Measurements from ENCODE around the gene NF2.
A peak's percentile ranks its signal among the peaks of the same experiment; 100 is the strongest.
"Not testable (repeated sequence)": the region's sequence is repeated elsewhere in the genome, so short reads cannot be mapped to it uniquely, and the experiment has no call there.

Gene NF2

DNA sequence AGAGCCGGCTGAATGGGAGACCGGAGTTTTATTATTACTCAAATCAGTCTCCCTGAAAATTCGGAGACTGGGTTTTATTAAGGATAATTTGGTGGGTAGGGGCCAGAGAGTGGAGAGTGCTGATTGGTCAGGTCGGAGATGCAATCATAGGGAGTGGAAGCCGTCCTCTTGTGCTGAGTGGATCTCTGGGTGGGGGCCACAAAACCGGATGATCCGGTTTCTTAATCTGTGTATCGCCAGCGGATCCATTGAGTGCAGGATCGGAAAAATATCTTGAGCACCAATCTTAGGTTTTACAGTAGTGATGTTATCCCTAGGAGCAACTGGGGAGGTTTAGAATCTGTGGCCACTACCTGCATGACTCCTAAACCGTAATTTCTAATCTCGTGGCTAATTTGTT is 21.6 kb upstream of the NF2 start:
- TF ChIP-seq EZH2phosphoT487 (conservative IDR thresholded peaks at IDR 0.05; ENCODE audit: low read length) (no peak), CTCF (IDR thresholded peaks at IDR 0.05; ENCODE audit: insufficient read depth, low read length, poor library complexity, severe bottlenecking) (no peak)
- Histone ChIP-seq H4K20me1 (ENCODE audit: low read depth, low read length) (no peaks in the 10 kb centered on the region), H3K27me3 (ENCODE audit: low read length) (no peaks in the 10 kb centered on the region), H3K79me2 (ENCODE audit: insufficient read depth, low read length) (no peaks in the 10 kb centered on the region), H3K9me2 (replicated peaks; ENCODE audit: insufficient read depth, low read length) (no peaks in the 10 kb centered on the region), H3K27ac (ENCODE audit: low read depth, low read length) (no peak overlapping the region), H3F3A (ENCODE audit: insufficient read depth) (no peaks in the 10 kb centered on the region), H3K9me3 (ENCODE audit: insufficient read depth, low read length) (no peaks in the 10 kb centered on the region), H3K4me3 (ENCODE audit: insufficient read depth, low read length, poor library complexity, severe bottlenecking) (peak overlapping the region; percentile 63), H3K36me3 (ENCODE audit: low read length) (no peaks in the 10 kb centered on the region), H3K9ac (ENCODE audit: low read length) (no peak overlapping the region), H2AFZ (ENCODE audit: low read depth, low read length, severe bottlenecking) (no peak overlapping the region), H3K4me2 (ENCODE audit: low read depth, low read length, poor library complexity, severe bottlenecking) (peak overlapping the region; percentile 57)

DNA sequence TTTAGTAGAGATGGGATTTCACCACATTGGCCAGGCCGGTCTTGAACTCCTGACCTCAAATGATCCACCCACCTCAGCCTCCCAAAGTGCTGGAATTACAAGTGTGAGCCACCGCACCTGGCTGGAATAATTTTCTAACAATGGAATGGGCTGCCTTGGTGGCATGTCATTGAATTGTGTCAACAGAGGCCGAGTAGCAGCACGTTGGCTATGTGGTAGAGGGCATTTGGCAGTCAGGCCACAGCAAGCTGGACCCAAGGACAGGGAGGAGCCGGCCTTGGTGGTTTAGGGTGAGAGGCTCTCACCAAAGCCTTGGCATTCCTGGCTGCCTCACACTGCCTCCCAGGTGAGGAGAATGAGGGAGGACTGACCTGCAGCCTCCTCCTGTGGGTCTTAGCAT is 18.5 kb upstream of the NF2 start:
- Histone ChIP-seq H3K27me3 (ENCODE audit: low read length) (no peaks in the 10 kb centered on the region), H3K9me3 (ENCODE audit: insufficient read depth, low read length) (no peaks in the 10 kb centered on the region)

DNA sequence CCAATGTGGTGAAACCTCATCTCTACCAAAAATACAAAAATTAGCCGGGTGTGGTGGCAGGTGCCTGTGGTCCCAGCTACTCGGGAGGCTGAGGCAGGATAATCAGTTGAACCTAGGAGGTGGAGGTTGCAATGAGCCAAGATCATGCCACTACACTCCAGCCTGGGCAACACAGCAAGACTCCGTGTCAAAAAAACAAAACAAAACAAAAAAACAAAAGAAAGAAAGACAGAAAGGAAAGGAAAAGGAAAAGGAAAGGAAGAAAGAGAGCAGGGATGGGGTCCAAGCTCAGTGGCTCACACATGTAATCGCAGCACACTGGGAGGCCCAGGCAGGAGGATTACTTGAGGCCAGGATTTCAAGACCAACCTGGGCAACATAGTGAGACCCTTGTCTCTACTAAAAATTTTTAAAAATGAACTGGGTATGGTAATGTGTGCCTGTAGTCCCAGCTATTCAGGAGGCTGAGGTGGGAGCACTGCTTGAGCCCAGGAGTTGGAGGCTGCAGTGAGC is 17.2 kb upstream of the NF2 start:
- not testable (repeated sequence) for H4K20me1 ChIP-seq (ENCODE audit: low read depth, low read length); H3K36me3 ChIP-seq (ENCODE audit: low read length); H3F3A ChIP-seq (ENCODE audit: insufficient read depth); H3K4me2 ChIP-seq (ENCODE audit: low read depth, low read length, poor library complexity, severe bottlenecking); H3K27ac ChIP-seq (ENCODE audit: low read depth, low read length); H3K27me3 ChIP-seq (ENCODE audit: low read length); H3K9ac ChIP-seq (ENCODE audit: low read length); H3K9me3 ChIP-seq (ENCODE audit: insufficient read depth, low read length); H3K4me3 ChIP-seq (ENCODE audit: insufficient read depth, low read length, poor library complexity, severe bottlenecking); H3K79me2 ChIP-seq (ENCODE audit: insufficient read depth, low read length); H3K9me2 ChIP-seq (replicated peaks; ENCODE audit: insufficient read depth, low read length); H2AFZ ChIP-seq (ENCODE audit: low read depth, low read length, severe bottlenecking)

More for the DNA sequence above, 18.5 kb upstream of the NF2 start:
- H2AFZ ChIP-seq (ENCODE audit: low read depth, low read length, severe bottlenecking), result no peak overlapping the region
- no peak overlapping the region for H3K9ac ChIP-seq (ENCODE audit: low read length)
- no peaks in the 10 kb centered on the region for H3F3A ChIP-seq (ENCODE audit: insufficient read depth)
- no peak for TF ChIP-seq EZH2phosphoT487 (conservative IDR thresholded peaks at IDR 0.05; ENCODE audit: low read length)
- no peak for TF ChIP-seq CTCF (IDR thresholded peaks at IDR 0.05; ENCODE audit: insufficient read depth, low read length, poor library complexity, severe bottlenecking)
- H3K9me2 ChIP-seq (replicated peaks; ENCODE audit: insufficient read depth, low read length), result no peaks in the 10 kb centered on the region
- H3K4me2 ChIP-seq (ENCODE audit: low read depth, low read length, poor library complexity, severe bottlenecking), result no peak overlapping the region
- H3K4me3 ChIP-seq (ENCODE audit: insufficient read depth, low read length, poor library complexity, severe bottlenecking), result no peak overlapping the region
- H4K20me1 ChIP-seq (ENCODE audit: low read depth, low read length), result no peaks in the 10 kb centered on the region
- H3K27ac ChIP-seq (ENCODE audit: low read depth, low read length), result no peak overlapping the region
- no peaks in the 10 kb centered on the region for H3K36me3 ChIP-seq (ENCODE audit: low read length)
- H3K79me2 ChIP-seq (ENCODE audit: insufficient read depth, low read length), result no peaks in the 10 kb centered on the region

DNA sequence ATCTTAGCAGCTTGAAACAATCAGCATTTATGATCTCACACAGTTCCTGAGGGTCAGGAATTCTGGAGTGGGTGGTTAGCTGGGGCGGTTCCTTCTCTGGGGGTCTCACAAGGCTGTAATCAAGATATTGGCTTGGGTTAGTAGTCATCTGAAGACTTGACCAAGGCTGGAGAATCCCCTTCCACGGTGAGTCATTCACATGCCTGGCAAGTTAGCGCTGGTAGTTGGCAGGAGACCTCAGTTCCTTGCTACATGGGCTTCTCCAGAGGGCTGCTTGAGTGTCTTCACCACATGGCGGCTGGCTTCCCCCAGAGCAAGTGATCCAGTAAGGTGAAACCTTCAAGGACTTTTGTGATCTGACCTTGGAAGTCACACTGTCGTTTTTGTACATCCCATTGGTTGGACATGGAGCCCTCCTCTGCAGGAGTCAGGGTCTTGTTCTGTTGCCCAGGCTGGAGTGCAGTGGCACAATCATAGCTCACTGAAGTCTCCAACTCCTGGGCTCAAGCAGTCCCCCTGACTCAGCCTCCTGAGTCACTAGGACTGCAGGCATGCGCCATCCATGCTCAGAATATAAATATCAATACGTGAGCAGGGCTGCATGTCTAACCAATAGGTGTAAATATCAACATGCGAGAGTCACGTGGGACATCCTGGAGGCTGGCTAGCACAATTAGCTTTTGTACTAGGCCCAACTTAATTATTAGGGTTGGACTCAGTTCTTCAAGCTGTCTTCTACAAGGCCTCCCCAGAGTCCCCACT is 15.3 kb upstream of the NF2 start:
- Histone ChIP-seq H3K9ac (ENCODE audit: low read length) (no peak overlapping the region), H3K36me3 (ENCODE audit: low read length) (no peaks in the 10 kb centered on the region), H3K27me3 (ENCODE audit: low read length) (no peaks in the 10 kb centered on the region), H3K9me3 (ENCODE audit: insufficient read depth, low read length) (no peaks in the 10 kb centered on the region), H4K20me1 (ENCODE audit: low read depth, low read length) (no peaks in the 10 kb centered on the region), H3K79me2 (ENCODE audit: insufficient read depth, low read length) (no peaks in the 10 kb centered on the region), H3K4me3 (ENCODE audit: insufficient read depth, low read length, poor library complexity, severe bottlenecking) (no peak overlapping the region), H3K4me2 (ENCODE audit: low read depth, low read length, poor library complexity, severe bottlenecking) (no peak overlapping the region), H3F3A (ENCODE audit: insufficient read depth) (no peaks in the 10 kb centered on the region), H2AFZ (ENCODE audit: low read depth, low read length, severe bottlenecking) (no peak overlapping the region), H3K9me2 (replicated peaks; ENCODE audit: insufficient read depth, low read length) (no peaks in the 10 kb centered on the region), H3K27ac (ENCODE audit: low read depth, low read length) (no peak overlapping the region)
- TF ChIP-seq CTCF (IDR thresholded peaks at IDR 0.05; ENCODE audit: insufficient read depth, low read length, poor library complexity, severe bottlenecking), result no peak
- no peak for TF ChIP-seq EZH2phosphoT487 (conservative IDR thresholded peaks at IDR 0.05; ENCODE audit: low read length)
